ENCODE results near the gene KPNB1. TPM values are rescaled to one million over a fixed set of nuclear protein-coding genes. Genes with fewer than 3 reads are reported as not detected.

The KPNB1 gene
- total RNA-seq, 1 experiment from 2014 or later: 538 TPM

- H3K27ac Mint-ChIP-seq (ENCODE audit: unreplicated experiment): no peak overlapping the region
- intact Hi-C loops (cut with micrococcal nuclease; ENCODE audit: unreplicated experiment): no loop called here
- H3K9me3 Mint-ChIP-seq (ENCODE audit: low read depth, unreplicated experiment): no peaks in the 10 kb centered on the region
- H3K4me3 Mint-ChIP-seq (ENCODE audit: low read depth, unreplicated experiment): no peak overlapping the region
- no peak for TF ChIP-seq CTCF (IDR thresholded peaks at IDR 0.05; ENCODE audit: unreplicated experiment)
- H3K27me3 Mint-ChIP-seq (ENCODE audit: unreplicated experiment): peaks cover 100% of the 10 kb centered on the region
- peaks cover 6% of the 10 kb centered on the region for H3K4me1 Mint-ChIP-seq (ENCODE audit: low read depth, unreplicated experiment)
- no TSS peak for BruUV-seq (replicated peaks)
- H3K36me3 Mint-ChIP-seq (ENCODE audit: insufficient read depth, unreplicated experiment): no peaks in the 10 kb centered on the region
- CTCF ChIA-PET: no interaction called here
- DNase-seq: no peak
Observed at GRCh38 chr17:47731396-47731795, 81.7 kb downstream of the KPNB1 start.

GRCh38 chr17:47732399-47733046 lies 82.8 kb downstream of the KPNB1 start:
- DNase-seq: no peak

GRCh38 chr17:47733047-47733673 lies 83.4 kb downstream of the KPNB1 start, which contains the start of gene TBX21:
TBX21 (plus strand) TSS chr17:47733236; CDS start chr17:47733455, 219 bp downstream.
- intact Hi-C loops (cut with micrococcal nuclease; ENCODE audit: unreplicated experiment): no loop called here
- no peak within 1 kb of the TSS for H3K27ac Mint-ChIP-seq (ENCODE audit: unreplicated experiment)
- peak; percentile 88 for DNase-seq
- no peak for TF ChIP-seq CTCF (IDR thresholded peaks at IDR 0.05; ENCODE audit: unreplicated experiment)
- peaks cover 96% of the 10 kb centered on the region for H3K27me3 Mint-ChIP-seq (ENCODE audit: unreplicated experiment)
- BruUV-seq (replicated peaks): no TSS peak
- H3K4me1 Mint-ChIP-seq (ENCODE audit: low read depth, unreplicated experiment): peaks cover 6% of the 10 kb centered on the region
- no peaks in the 10 kb centered on the region for H3K36me3 Mint-ChIP-seq (ENCODE audit: insufficient read depth, unreplicated experiment)
- H3K9me3 Mint-ChIP-seq (ENCODE audit: low read depth, unreplicated experiment): no peaks in the 10 kb centered on the region
- peak within 1 kb of the TSS; percentile 57 for H3K4me3 Mint-ChIP-seq (ENCODE audit: low read depth, unreplicated experiment)
- CTCF ChIA-PET: interaction anchor here (0.5 to 1.5 kb wide), 8 partner anchors 9 to 118 kb away, joined by 3 to 8 read pairs (median 4); partner anchors contain the start of gene SP6

More at GRCh38 chr17:47732399-47733046, 82.8 kb downstream of the KPNB1 start:
- H3K4me3 Mint-ChIP-seq (ENCODE audit: low read depth, unreplicated experiment): peak overlapping the region; percentile 57
- BruUV-seq (replicated peaks): no TSS peak
- H3K9me3 Mint-ChIP-seq (ENCODE audit: low read depth, unreplicated experiment): no peaks in the 10 kb centered on the region
- CTCF ChIA-PET: interaction anchor here (0.5 to 1.5 kb wide), 9 partner anchors 8 to 118 kb away, joined by 3 to 8 read pairs (median 4); partner anchors contain the start of gene SP6
- intact Hi-C loops (cut with micrococcal nuclease; ENCODE audit: unreplicated experiment): no loop called here
- no peak for TF ChIP-seq CTCF (IDR thresholded peaks at IDR 0.05; ENCODE audit: unreplicated experiment)
- H3K36me3 Mint-ChIP-seq (ENCODE audit: insufficient read depth, unreplicated experiment): no peaks in the 10 kb centered on the region
- peaks cover 6% of the 10 kb centered on the region for H3K4me1 Mint-ChIP-seq (ENCODE audit: low read depth, unreplicated experiment)
- H3K27ac Mint-ChIP-seq (ENCODE audit: unreplicated experiment): no peak overlapping the region
- H3K27me3 Mint-ChIP-seq (ENCODE audit: unreplicated experiment): peaks cover 100% of the 10 kb centered on the region

- CTCF ChIA-PET: interaction anchor here (0.6 to 1.5 kb wide), 6 partner anchors 10 to 69 kb away, joined by 3 to 8 read pairs (median 5); no protein-coding TSS in a partner anchor
- intact Hi-C loops (cut with micrococcal nuclease; ENCODE audit: unreplicated experiment): no loop called here
- Mint-ChIP-seq H3K27me3 (ENCODE audit: unreplicated experiment) (peaks cover 89% of the 10 kb centered on the region), H3K27ac (ENCODE audit: unreplicated experiment) (no peak overlapping the region), H3K4me1 (ENCODE audit: low read depth, unreplicated experiment) (peaks cover 6% of the 10 kb centered on the region), H3K36me3 (ENCODE audit: insufficient read depth, unreplicated experiment) (no peaks in the 10 kb centered on the region), H3K9me3 (ENCODE audit: low read depth, unreplicated experiment) (no peaks in the 10 kb centered on the region), H3K4me3 (ENCODE audit: low read depth, unreplicated experiment) (no peak overlapping the region)
- no TSS peak for BruUV-seq (replicated peaks)
- no peak for DNase-seq
- no peak for TF ChIP-seq CTCF (IDR thresholded peaks at IDR 0.05; ENCODE audit: unreplicated experiment)
Observed at GRCh38 chr17:47733674-47734410, 84.1 kb downstream of the KPNB1 start.

Data from Calu3 (cell line).